ENCODE measurements around the gene TMEM94. TPM values are rescaled to one million over a fixed set of nuclear protein-coding genes. Genes with fewer than 3 reads are reported as not detected.
"Not testable (repeated sequence)": the region's sequence is repeated elsewhere in the genome, so short reads cannot be mapped to it uniquely, and the experiment has no call there.

The TMEM94 gene
- total and polyA plus RNA-seq, 2 of the 8 experiments (the other 6 are each of a cell fraction or from before 2014, with no cell fraction given): 54.8 to 69.9 TPM

- TF ChIP-seq, protein P1, sequence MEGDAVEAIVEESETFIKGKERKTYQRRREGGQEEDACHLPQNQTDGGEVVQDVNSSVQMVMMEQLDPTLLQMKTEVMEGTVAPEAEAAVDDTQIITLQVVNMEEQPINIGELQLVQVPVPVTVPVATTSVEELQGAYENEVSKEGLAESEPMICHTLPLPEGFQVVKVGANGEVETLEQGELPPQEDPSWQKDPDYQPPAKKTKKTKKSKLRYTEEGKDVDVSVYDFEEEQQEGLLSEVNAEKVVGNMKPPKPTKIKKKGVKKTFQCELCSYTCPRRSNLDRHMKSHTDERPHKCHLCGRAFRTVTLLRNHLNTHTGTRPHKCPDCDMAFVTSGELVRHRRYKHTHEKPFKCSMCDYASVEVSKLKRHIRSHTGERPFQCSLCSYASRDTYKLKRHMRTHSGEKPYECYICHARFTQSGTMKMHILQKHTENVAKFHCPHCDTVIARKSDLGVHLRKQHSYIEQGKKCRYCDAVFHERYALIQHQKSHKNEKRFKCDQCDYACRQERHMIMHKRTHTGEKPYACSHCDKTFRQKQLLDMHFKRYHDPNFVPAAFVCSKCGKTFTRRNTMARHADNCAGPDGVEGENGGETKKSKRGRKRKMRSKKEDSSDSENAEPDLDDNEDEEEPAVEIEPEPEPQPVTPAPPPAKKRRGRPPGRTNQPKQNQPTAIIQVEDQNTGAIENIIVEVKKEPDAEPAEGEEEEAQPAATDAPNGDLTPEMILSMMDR (IDR thresholded peaks at IDR 0.05; ENCODE audit: control extremely low read depth in 1 of 3, insufficient read depth in 1 of 3, low read depth in 1 of 3, low read length in 3 of 3): no peak
- TF ChIP-seq BACH1 (IDR thresholded peaks at IDR 0.05; ENCODE audit: low read length) (no peak), HDAC2 (IDR thresholded peaks at IDR 0.05; ENCODE audit: borderline replicate concordance in 1 of 2, low read depth in 2 of 2, low read length in 2 of 2) (no peak), GTF2F1 (IDR thresholded peaks at IDR 0.05; ENCODE audit: borderline replicate concordance, low read depth, low read length) (no peak), RNF2 (IDR thresholded peaks at IDR 0.05; ENCODE audit: borderline replicate concordance, low read depth, low read length, missing control alignments, poor library complexity, severe bottlenecking) (no peak)
Observed at GRCh38 chr17:75433218-75433783, 23.1 kb upstream of the TMEM94 start (continued).

GRCh38 chr17:75434433-75434832 is 22.0 kb upstream of the TMEM94 start:
- H4K91ac ChIP-seq (replicated peaks; ENCODE audit: insufficient read length, low read length); H3K79me2 ChIP-seq (ENCODE audit: control insufficient read depth in 1 of 2, insufficient read depth in 2 of 2, low read length in 2 of 2); H3K36me3 ChIP-seq (ENCODE audit: control insufficient read depth in 2 of 4, insufficient read depth in 4 of 4, low read length in 3 of 4); H2AFZ ChIP-seq (ENCODE audit: low read length); H4K8ac ChIP-seq (ENCODE audit: extremely low read depth, insufficient read depth, low read length); H2BK12ac ChIP-seq (ENCODE audit: low read depth, low read length); H2BK15ac ChIP-seq (ENCODE audit: low read length); H3K23ac ChIP-seq (ENCODE audit: insufficient read length); H3K27ac ChIP-seq (ENCODE audit: low read depth, low read length); H3K18ac ChIP-seq (ENCODE audit: extremely low read depth, low read length); H3K4ac ChIP-seq (replicated peaks; ENCODE audit: insufficient read length, low read depth, low read length); FAIRE-seq; H2AK5ac ChIP-seq (ENCODE audit: low read depth, low read length); H2BK5ac ChIP-seq (ENCODE audit: low read depth, low read length); H3K14ac ChIP-seq (ENCODE audit: insufficient read length); POLR2A ChIA-PET (ENCODE audit: partially characterized antibody); DNase-seq (ENCODE audit: low read depth in 1 of 2, low spot score in 2 of 2); H3K4me2 ChIP-seq (ENCODE audit: insufficient read depth in 1 of 2, low read depth in 2 of 2, low read length in 2 of 2); H3K23me2 ChIP-seq (ENCODE audit: low read depth, low read length); H4K5ac ChIP-seq (ENCODE audit: insufficient read length, low read depth, low read length); H3K27me3 ChIP-seq (replicated peaks in 1 of 4; ENCODE audit: control insufficient read depth in 3 of 4, extremely low read depth in 1 of 4, insufficient read depth in 3 of 4, low read length in 3 of 4); H3K56ac ChIP-seq (replicated peaks; ENCODE audit: insufficient read length, low read depth, low read length); H3K9ac ChIP-seq (replicated peaks in 1 of 4; ENCODE audit: extremely low read depth in 1 of 4, low read depth in 3 of 4, low read length in 3 of 4); H4K20me1 ChIP-seq (replicated peaks in 1 of 2; ENCODE audit: control insufficient read depth in 1 of 2, insufficient read depth in 2 of 2, low read length in 2 of 2); H3K9me3 ChIP-seq (ENCODE audit: insufficient read depth in 2 of 2, low read depth in 1 of 2, low read length in 1 of 2); H3K79me1 ChIP-seq (ENCODE audit: low read depth, low read length); H3K4me1 ChIP-seq (replicated peaks in 1 of 4; ENCODE audit: control insufficient read depth in 3 of 4, insufficient read depth in 4 of 4, low read length in 3 of 4); H2BK120ac ChIP-seq (replicated peaks; ENCODE audit: low read depth, low read length); H3K4me3 ChIP-seq (ENCODE audit: extremely low read depth in 1 of 4, insufficient read depth in 2 of 4, low read depth in 3 of 4, low read length in 4 of 4); H2BK20ac ChIP-seq (ENCODE audit: low read length): not testable (repeated sequence)
- CTCF ChIA-PET (ENCODE audit: partially characterized antibody): interaction anchor here (0.6 to 1.5 kb wide), 3 partner anchors 9 to 144 kb away, joined by 3 to 5 read pairs (median 4); no protein-coding TSS in a partner anchor
- 93% methylated on average over 6 of the region's 6 CpGs; no CpG with 5 or more reads in 1 of the 2 experiments for WGBS, 2 experiments (ENCODE audit: extremely low coverage in 1 of 2, insufficient coverage in 1 of 2, insufficient read length in 1 of 2, insufficient replicate concordance in 2 of 2, low coverage in 1 of 2, low lambda C conversion rate in 2 of 2, missing lambda C conversion rate in 1 of 2)

Data from H1 (cell line).